Transverse colon (tissue), 3 donors: ENCODE results near the gene FAM83F.

Source experiments
- POLR2A ChIP-seq: fragments of 450-650 bp; IDR thresholded peaks from one replicate; pipeline ENCODE4 v1.6.1; 2016; ENCODE audit warnings: antibody characterized with exemption, mild to moderate bottlenecking, moderate library complexity
- TF ChIP-seq, protein P1 (sequence below), 5 experiments: fragments of 200-600 bp in 3 of 5; fragments of 450-650 bp in 2 of 5; sonication (generic) in 3 of 5; IDR thresholded peaks; 1 replicate in 2 of 5; 2 replicates in 3 of 5; pipeline ENCODE4 v1.5.1; 2016 to 2017; ENCODE audit warnings: antibody characterized with exemption in 5 of 5, inconsistent platforms in 3 of 5, mild to moderate bottlenecking in 2 of 5, moderate library complexity in 1 of 5

DNA sequence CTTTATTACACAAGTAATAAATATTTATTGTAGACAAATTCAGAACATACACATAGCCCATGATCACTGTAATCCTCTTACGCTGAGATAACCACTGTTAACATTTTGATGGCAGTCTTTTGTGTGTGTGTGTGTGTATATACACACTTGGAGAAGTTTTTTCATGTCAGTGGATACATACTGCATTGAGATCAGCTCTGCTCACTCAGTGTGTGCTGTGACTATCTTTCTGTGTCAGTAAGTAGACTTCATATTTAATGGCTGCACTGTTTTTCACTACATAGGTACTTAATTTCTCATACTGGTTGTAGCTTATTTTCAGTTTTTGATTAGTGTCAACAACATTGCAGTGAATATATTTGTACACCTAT is 82.9 kb downstream of the FAM83F start:
- TF ChIP-seq, protein P1, sequence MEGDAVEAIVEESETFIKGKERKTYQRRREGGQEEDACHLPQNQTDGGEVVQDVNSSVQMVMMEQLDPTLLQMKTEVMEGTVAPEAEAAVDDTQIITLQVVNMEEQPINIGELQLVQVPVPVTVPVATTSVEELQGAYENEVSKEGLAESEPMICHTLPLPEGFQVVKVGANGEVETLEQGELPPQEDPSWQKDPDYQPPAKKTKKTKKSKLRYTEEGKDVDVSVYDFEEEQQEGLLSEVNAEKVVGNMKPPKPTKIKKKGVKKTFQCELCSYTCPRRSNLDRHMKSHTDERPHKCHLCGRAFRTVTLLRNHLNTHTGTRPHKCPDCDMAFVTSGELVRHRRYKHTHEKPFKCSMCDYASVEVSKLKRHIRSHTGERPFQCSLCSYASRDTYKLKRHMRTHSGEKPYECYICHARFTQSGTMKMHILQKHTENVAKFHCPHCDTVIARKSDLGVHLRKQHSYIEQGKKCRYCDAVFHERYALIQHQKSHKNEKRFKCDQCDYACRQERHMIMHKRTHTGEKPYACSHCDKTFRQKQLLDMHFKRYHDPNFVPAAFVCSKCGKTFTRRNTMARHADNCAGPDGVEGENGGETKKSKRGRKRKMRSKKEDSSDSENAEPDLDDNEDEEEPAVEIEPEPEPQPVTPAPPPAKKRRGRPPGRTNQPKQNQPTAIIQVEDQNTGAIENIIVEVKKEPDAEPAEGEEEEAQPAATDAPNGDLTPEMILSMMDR (IDR thresholded peaks at IDR 0.05): no peak
- no peak for TF ChIP-seq POLR2A
